Lung (tissue), 12 donors: ENCODE results near the gene PCDH18. TPM values are rescaled to one million over a fixed set of nuclear protein-coding genes. Genes with fewer than 3 reads are reported as not detected.

ENCODE experiments used
- ATAC-seq: fragments of 200-7000 bp; cut with Tn5 transposase; one replicate; pipeline ENCODE4 v1.9.1; 2020; ENCODE audit warnings: moderate number of reproducible peaks; ENCODE audit not compliant: insufficient read depth, low FRiP score
- DNase-seq, 3 donors: peaks; one replicate each; pipeline ENCODE4 v3.0.0-alpha.2; 2013 to 2017
- H3K27ac ChIP-seq, 2 donors: one replicate each; pipeline ENCODE4 v1.5.1; 2013; ENCODE audit warnings: mild to moderate bottlenecking in 2 of 2, moderate library complexity in 2 of 2, control low read depth in 1 of 2, inconsistent platforms in 1 of 2, low read depth in 1 of 2, low read length in 1 of 2
- H3K27me3 ChIP-seq, 3 donors: one replicate each; pipeline ENCODE4 v1.5.1; 2013; ENCODE audit warnings: low read length in 2 of 3; ENCODE audit not compliant: control insufficient read depth in 3 of 3, insufficient read depth in 3 of 3
- H3K36me3 ChIP-seq, 4 donors: one replicate each; pipeline ENCODE4 v1.5.1; 2013; ENCODE audit warnings: low read length in 4 of 4, mild to moderate bottlenecking in 1 of 4, moderate library complexity in 1 of 4; ENCODE audit not compliant: control insufficient read depth in 4 of 4, insufficient read depth in 4 of 4
- H3K4me1 ChIP-seq, 5 donors: one replicate each; pipeline ENCODE4 v1.5.1; 2013; ENCODE audit warnings: low read length in 5 of 5, mild to moderate bottlenecking in 2 of 5, moderate library complexity in 1 of 5; ENCODE audit not compliant: control insufficient read depth in 5 of 5, insufficient read depth in 5 of 5
- H3K4me3 ChIP-seq: one replicate; pipeline ENCODE4 v1.5.1; 2013; ENCODE audit warnings: mild to moderate bottlenecking, control low read depth, moderate library complexity
- H3K9ac ChIP-seq, 2 donors: one replicate each; pipeline ENCODE4 v1.5.1; 2013; ENCODE audit warnings: low read length in 2 of 2, control low read depth in 1 of 2; ENCODE audit not compliant: insufficient read depth in 1 of 2
- H3K9me3 ChIP-seq, 4 donors: one replicate each; pipeline ENCODE4 v1.5.1; 2013; ENCODE audit warnings: low read length in 3 of 4, mild to moderate bottlenecking in 1 of 4, moderate library complexity in 1 of 4; ENCODE audit not compliant: control insufficient read depth in 4 of 4, insufficient read depth in 3 of 4
- CTCF ChIP-seq: IDR thresholded peaks from 2 replicates; pipeline ENCODE4 v1.5.1; 2012; ENCODE audit warnings: mild to moderate bottlenecking; ENCODE audit errors: control extremely low read depth, extremely low read depth
- WGBS, 2 donors: extraction: QIAGEN DNeasy Blood & Tissue Kit; methylation state at CpG; one replicate each; pipeline ENCODE4 v1.1.7; 2013; 5-methylcytosine and 5-hydroxymethylcytosine counted together
- polyA plus RNA-seq, 2 donors: library from polyadenylated mRNA; stranded (reverse); fragments of 200-250 nt; gene quantifications; one replicate each; pipeline ENCODE4 v1.2.1, GENCODE V29; 2013
- total RNA-seq, 2 donors: library from RNA; depleted of rRNA in 1 of 2; stranded (reverse); fragments of >200 nt in 1 of 2; gene quantifications; one replicate each; pipeline ENCODE4 v1.2.1, GENCODE V29; 2014 to 2021
- donor health status: control.
- donor health status: control.
- donor health status: Bipolar disorder and iron deficiency.
- donor health status: healthy.
- donor health status: DM: yes; HTN: yes; CAD: no.

Gene PCDH18
- total and polyA plus RNA-seq, 4 donors = 1.7 to 106 (median 4.8) TPM

- Histone ChIP-seq H3K9ac (no peak overlapping the region), H3K4me3 (no peak overlapping the region), H3K27ac (no peak overlapping the region), H3K9me3 (no peaks in the 10 kb centered on the region), H3K4me1 (no peaks in the 10 kb centered on the region), H3K27me3 (no peaks in the 10 kb centered on the region), H3K36me3 (no peaks in the 10 kb centered on the region)
- TF ChIP-seq CTCF = no peak
- 63 to 81% methylated on average over 3 of the region's 3 CpGs for WGBS, 2 donors
- DNase-seq = no peak
- ATAC-seq = no peak
Observed at GRCh38 chr4:137514406-137515111, 17.7 kb downstream of the PCDH18 start.

- TF ChIP-seq CTCF = no peak
- DNase-seq = no peak
- Histone ChIP-seq H3K27me3 (no peaks in the 10 kb centered on the region), H3K4me1 (no peaks in the 10 kb centered on the region), H3K36me3 (no peaks in the 10 kb centered on the region), H3K27ac (peak overlapping the region in 1 of 2 donors; percentile 21), H3K4me3 (no peak overlapping the region), H3K9ac (no peak overlapping the region), H3K9me3 (no peaks in the 10 kb centered on the region)
- ATAC-seq = peak; percentile 90
- WGBS, 2 donors = 64 to 65% methylated on average over 2 of the region's 2 CpGs
Observed at GRCh38 chr4:137510557-137511265, 21.6 kb downstream of the PCDH18 start.

- no peak overlapping the region for H3K9ac ChIP-seq
- no peaks in the 10 kb centered on the region for H3K36me3 ChIP-seq
- WGBS, 2 donors = 78 to 84% methylated on average over 4 of the region's 4 CpGs
- no peak overlapping the region for H3K4me3 ChIP-seq
- TF ChIP-seq CTCF = no peak
- peak overlapping the region in 1 of 2 donors; percentile 31 for H3K27ac ChIP-seq
- ATAC-seq (no peak), DNase-seq (no peak)
- no peaks in the 10 kb centered on the region for H3K27me3 ChIP-seq
- no peaks in the 10 kb centered on the region for H3K9me3 ChIP-seq
- H3K4me1 ChIP-seq = no peaks in the 10 kb centered on the region
Observed at GRCh38 chr4:137509855-137510282, 22.4 kb downstream of the PCDH18 start.
